NCI-H1048 (cell line): ENCODE data around the gene MRPL1.
"Not testable (repeated sequence)": the region's sequence is repeated elsewhere in the genome, so short reads cannot be mapped to it uniquely, and the experiment has no call there.

Experiments used
- DNase-seq: peaks from one replicate; lab custom pipeline; 2025; lab: John Stamatoyannopoulos, UW

Gene MRPL1

GRCh38 chr4:77913348-77913747, 50.7 kb downstream of the MRPL1 start:
- no peak for DNase-seq

- no peak for DNase-seq
These were observed 54.4 kb downstream of the MRPL1 start for GRCh38 chr4:77917075-77917474.

- no peak for DNase-seq
These were observed 55.0 kb downstream of the MRPL1 start for GRCh38 chr4:77917601-77918000.

- DNase-seq: no peak
These were observed 57.7 kb downstream of the MRPL1 start for GRCh38 chr4:77920371-77920770.

- DNase-seq: no peak
These were observed 59.1 kb downstream of the MRPL1 start for GRCh38 chr4:77921701-77922100.

GRCh38 chr4:77922158-77923094, 59.8 kb downstream of the MRPL1 start:
- no peak for DNase-seq

- DNase-seq: no peak
These were observed 65.6 kb downstream of the MRPL1 start for GRCh38 chr4:77927991-77928925.

GRCh38 chr4:77930154-77930639, 67.6 kb downstream of the MRPL1 start:
- DNase-seq: no peak

- no peak for DNase-seq
These were observed 68.2 kb downstream of the MRPL1 start for GRCh38 chr4:77930876-77931275.

- no peak for DNase-seq
These were observed 69.0 kb downstream of the MRPL1 start for GRCh38 chr4:77931452-77932135.

GRCh38 chr4:77938560-77938959, 75.9 kb downstream of the MRPL1 start:
- no peak for DNase-seq

- DNase-seq: not testable (repeated sequence)
These were observed 83.3 kb downstream of the MRPL1 start for GRCh38 chr4:77945929-77946328.

- no peak for DNase-seq
These were observed 87.6 kb downstream of the MRPL1 start for GRCh38 chr4:77950203-77950602.

GRCh38 chr4:77952457-77952856, 89.8 kb downstream of the MRPL1 start:
- no peak for DNase-seq

- DNase-seq: no peak
These were observed 92.1 kb downstream of the MRPL1 start for GRCh38 chr4:77954690-77955089.

GRCh38 chr4:77956917-77957316, 94.3 kb downstream of the MRPL1 start:
- no peak for DNase-seq

GRCh38 chr4:77958897-77959296, 96.3 kb downstream of the MRPL1 start:
- no peak for DNase-seq

GRCh38 chr4:77959566-77960338, 97.1 kb downstream of the MRPL1 start:
- DNase-seq: no peak

- DNase-seq: no peak
These were observed 97.7 kb downstream of the MRPL1 start for GRCh38 chr4:77960367-77960766.

- no peak for DNase-seq
These were observed 100.4 kb downstream of the MRPL1 start for GRCh38 chr4:77963004-77963403.

- not testable (repeated sequence) for DNase-seq
These were observed 111.0 kb downstream of the MRPL1 start for GRCh38 chr4:77973657-77974056.
